NCI-H774 (cell line): Measurements from ENCODE around the gene IRF4.

Source experiments
- DNase-seq: peaks from one replicate; lab custom pipeline; 2025; lab: John Stamatoyannopoulos, UW

The IRF4 gene

GRCh38 chr6:398558-399078 lies 7.1 kb downstream of the IRF4 start:
- no peak for DNase-seq

GRCh38 chr6:399785-400534 lies 8.4 kb downstream of the IRF4 start:
- no peak for DNase-seq

GRCh38 chr6:400815-401214 lies 9.3 kb downstream of the IRF4 start:
- no peak for DNase-seq

- no peak for DNase-seq
Observed at GRCh38 chr6:401239-401993, 9.9 kb downstream of the IRF4 start.

- no peak for DNase-seq
Observed at GRCh38 chr6:401994-402640, 10.6 kb downstream of the IRF4 start.

- no peak for DNase-seq
Observed at GRCh38 chr6:402901-403658, 11.5 kb downstream of the IRF4 start.

GRCh38 chr6:403659-404655 lies 12.4 kb downstream of the IRF4 start:
- no peak for DNase-seq

- no peak for DNase-seq
Observed at GRCh38 chr6:404685-405423, 13.3 kb downstream of the IRF4 start.

GRCh38 chr6:408148-408547 lies 16.6 kb downstream of the IRF4 start:
- no peak for DNase-seq

- DNase-seq, result peak; percentile 68
Observed at GRCh38 chr6:408599-409102, 17.1 kb downstream of the IRF4 start.

- DNase-seq, result no peak
Observed at GRCh38 chr6:409370-409972, 17.9 kb downstream of the IRF4 start.

GRCh38 chr6:410555-411395 lies 19.2 kb downstream of the IRF4 start:
- no peak for DNase-seq

- DNase-seq, result no peak
Observed at GRCh38 chr6:411402-412145, 20.0 kb downstream of the IRF4 start.

- no peak for DNase-seq
Observed at GRCh38 chr6:412146-412886, 20.8 kb downstream of the IRF4 start.

- DNase-seq, result no peak
Observed at GRCh38 chr6:414447-414846, 22.9 kb downstream of the IRF4 start.

GRCh38 chr6:415087-415486 lies 23.5 kb downstream of the IRF4 start:
- DNase-seq, result no peak

GRCh38 chr6:421211-421610 lies 29.7 kb downstream of the IRF4 start:
- DNase-seq, result no peak
